IMR-90 (cell line): Measurements from ENCODE around the gene CD6. TPM values are rescaled to one million over a fixed set of nuclear protein-coding genes. Genes with fewer than 3 reads are reported as not detected.

Source experiments
- ATAC-seq: fragments of 200-7000 bp; cut with Tn5 transposase; 2 replicates; pipeline ENCODE4 v1.9.1; 2020; ENCODE audit warnings: low read depth, mild to moderate bottlenecking, moderate library complexity
- BruUV-seq: library from RNA; stranded (reverse); fragments of 400-500 nt; replicated peaks from 2 replicates; lab custom pipeline; 2021; lab: Mats Ljungman, UMichigan
- CTCF ChIA-PET: fragments of 300-600 bp; formaldehyde crosslinking; extraction: SDS; loops from one replicate; lab custom pipeline; 2021; ENCODE audit warnings: antibody characterized with exemption; lab: Yijun Ruan, JAX
- POLR2A ChIA-PET: fragments of 300-600 bp; sonication (Branson Sonifier 250); formaldehyde crosslinking; loops from one replicate; lab custom pipeline; 2022; ENCODE audit warnings: antibody characterized with exemption; ENCODE audit not compliant: unreplicated experiment; lab: Charles Lee
- DNase-seq: peaks from one replicate; pipeline ENCODE4 v3.0.0; 2013
- H2AFZ ChIP-seq: replicated peaks from 2 replicates; pipeline ENCODE3; 2013; ENCODE audit warnings: low read length, mild to moderate bottlenecking; ENCODE audit not compliant: poor library complexity
- H2AK5ac ChIP-seq: 2 replicates; pipeline ENCODE4 v1.6.1; 2013; ENCODE audit warnings: low read depth, low read length, inconsistent platforms
- H2AK9ac ChIP-seq: replicated peaks from 2 replicates; pipeline ENCODE3; 2013; ENCODE audit warnings: mild to moderate bottlenecking, low read depth, low read length, moderate library complexity; ENCODE audit not compliant: poor library complexity
- H2BK120ac ChIP-seq: 2 replicates; pipeline ENCODE4 v1.6.1; 2013; ENCODE audit warnings: low read depth, low read length, inconsistent platforms
- H2BK15ac ChIP-seq: 3 replicates; pipeline ENCODE4 v1.6.1; 2013; ENCODE audit warnings: low read depth, low read length, inconsistent platforms
- H2BK20ac ChIP-seq: 2 replicates; pipeline ENCODE4 v1.6.1; 2013; ENCODE audit warnings: low read depth, mild to moderate bottlenecking, inconsistent platforms, low read length, moderate library complexity
- H2BK5ac ChIP-seq: 2 replicates; pipeline ENCODE4 v1.6.1; 2013; ENCODE audit warnings: mild to moderate bottlenecking, low read depth, low read length, inconsistent platforms; ENCODE audit not compliant: poor library complexity, severe bottlenecking
- H3K14ac ChIP-seq: replicated peaks from 2 replicates; pipeline ENCODE4 v1.6.1; 2013; ENCODE audit warnings: low read depth, low read length, inconsistent platforms
- H3K18ac ChIP-seq: 2 replicates; pipeline ENCODE4 v1.6.1; 2013; ENCODE audit warnings: low read depth, low read length, control low read depth
- H3K23ac ChIP-seq: 2 replicates; pipeline ENCODE4 v1.6.1; 2013; ENCODE audit warnings: low read depth, low read length, inconsistent platforms
- H3K27ac ChIP-seq: 2 replicates; pipeline ENCODE4 v1.5.1; 2013; ENCODE audit warnings: mild to moderate bottlenecking, control low read depth, low read length; ENCODE audit not compliant: insufficient read depth
- H3K27me3 ChIP-seq: 2 replicates; pipeline ENCODE4 v1.6.1; 2013; ENCODE audit warnings: low read length; ENCODE audit not compliant: control insufficient read depth, insufficient read depth
- H3K36me3 ChIP-seq: 2 replicates; pipeline ENCODE4 v1.6.1; 2013; ENCODE audit warnings: low read length, mixed read lengths; ENCODE audit not compliant: control insufficient read depth, insufficient read depth
- H3K4ac ChIP-seq: 2 replicates; pipeline ENCODE4 v1.6.1; 2013; ENCODE audit warnings: low read depth, low read length, inconsistent platforms
- H3K4me1 ChIP-seq: 2 replicates; pipeline ENCODE4 v1.6.1; 2013; ENCODE audit warnings: low read length, mixed read lengths; ENCODE audit not compliant: control insufficient read depth, insufficient read depth
- H3K4me2 ChIP-seq: 2 replicates; pipeline ENCODE4 v1.6.1; 2013; ENCODE audit warnings: low read depth, mild to moderate bottlenecking, control low read depth, low read length, moderate library complexity
- H3K4me3 ChIP-seq: 2 replicates; pipeline ENCODE4 v1.5.1; 2013; ENCODE audit warnings: low read depth, mild to moderate bottlenecking, control low read depth, low read length, moderate library complexity; ENCODE audit not compliant: insufficient read depth
- H3K56ac ChIP-seq: 2 replicates; pipeline ENCODE4 v1.6.1; 2013; ENCODE audit warnings: low read length, inconsistent platforms; ENCODE audit not compliant: insufficient read depth; ENCODE audit errors: extremely low read depth
- H3K79me1 ChIP-seq, 2 experiments: 2 replicates each; pipeline ENCODE4 v1.6.1; 2013; ENCODE audit warnings: low read length in 2 of 2, inconsistent platforms in 1 of 2, low read depth in 1 of 2
- H3K9ac ChIP-seq: 2 replicates; pipeline ENCODE4 v1.6.1; 2013; ENCODE audit warnings: low read depth, low read length, control low read depth
- H3K9me1 ChIP-seq: 2 replicates; pipeline ENCODE4 v1.6.1; 2013; ENCODE audit warnings: low read length, inconsistent platforms; ENCODE audit not compliant: insufficient read depth
- H3K9me3 ChIP-seq: 2 replicates; pipeline ENCODE4 v1.6.1; 2013; ENCODE audit warnings: low read length; ENCODE audit not compliant: control insufficient read depth, insufficient read depth
- H4K20me1 ChIP-seq: 2 replicates; pipeline ENCODE4 v1.6.1; 2013; ENCODE audit warnings: low read length, inconsistent platforms; ENCODE audit not compliant: insufficient read depth
- H4K5ac ChIP-seq: 2 replicates; pipeline ENCODE4 v1.6.1; 2013; ENCODE audit warnings: mild to moderate bottlenecking, low read depth, low read length, control low read depth
- H4K8ac ChIP-seq, 2 experiments: 2 replicates each; pipeline ENCODE4 v1.6.1; 2013; ENCODE audit warnings: low read depth in 2 of 2, low read length in 2 of 2, control low read depth in 1 of 2, inconsistent platforms in 1 of 2
- H4K91ac ChIP-seq: 2 replicates; pipeline ENCODE4 v1.6.1; 2013; ENCODE audit warnings: low read depth, low read length, inconsistent platforms; ENCODE audit not compliant: insufficient read depth
- BHLHE40 ChIP-seq: fragments of 150-350 bp; IDR thresholded peaks from 2 replicates; pipeline ENCODE4 v1.6.1; 2016; ENCODE audit warnings: mild to moderate bottlenecking, low read depth, low read length
- CEBPB ChIP-seq: IDR thresholded peaks from 2 replicates; pipeline ENCODE4 v1.6.1; 2012; ENCODE audit warnings: low read depth, low read length, improper control_type of control experiment
- CHD1 ChIP-seq: IDR thresholded peaks from 2 replicates; pipeline ENCODE4 v1.6.1; 2012; ENCODE audit warnings: low read depth, low read length, improper control_type of control experiment
- ELK1 ChIP-seq: fragments of 150-350 bp; IDR thresholded peaks from 2 replicates; pipeline ENCODE4 v1.6.1; 2016; ENCODE audit warnings: low read depth, mild to moderate bottlenecking, low read length, moderate library complexity, borderline replicate concordance
- MAFK ChIP-seq: IDR thresholded peaks from 2 replicates; pipeline ENCODE4 v1.6.1; 2012; ENCODE audit warnings: low read depth, low read length, improper control_type of control experiment
- MXI1 ChIP-seq: IDR thresholded peaks from 2 replicates; pipeline ENCODE4 v1.6.1; 2012; ENCODE audit warnings: low read depth, mild to moderate bottlenecking, low read length, moderate library complexity, borderline replicate concordance
- NFE2L2 ChIP-seq: fragments of 150-350 bp; IDR thresholded peaks from 2 replicates; pipeline ENCODE4 v1.6.1; 2016; ENCODE audit warnings: low read depth, mild to moderate bottlenecking, low read length
- POLR2A ChIP-seq: IDR thresholded peaks from 2 replicates; pipeline ENCODE4 v1.6.1; 2012; ENCODE audit warnings: mild to moderate bottlenecking, low read depth, low read length
- SMC3 ChIP-seq: fragments of 150-350 bp; IDR thresholded peaks from 2 replicates; pipeline ENCODE4 v1.6.1; 2016; ENCODE audit warnings: low read depth, mild to moderate bottlenecking, antibody characterized with exemption, low read length, moderate library complexity
- WGBS, 2 experiments: methylation state at CpG; one replicate each; pipeline versions ENCODE4 v1.1.5 to v1.1.7; 2013; ENCODE audit warnings: missing lambda C conversion rate in 2 of 2; ENCODE audit not compliant: insufficient read length in 1 of 2; ENCODE audit errors: extremely low coverage in 2 of 2; 5-methylcytosine and 5-hydroxymethylcytosine counted together
- dilution Hi-C: fragments of 300-500 bp; cut with HindIII; formaldehyde crosslinking; loops from one replicate; pipeline ENCODE4 v1.14.3; 2018; ENCODE audit warnings: low sequenced_read_pairs; ENCODE audit not compliant: unreplicated experiment
- in situ Hi-C: fragments of 300-500 bp; cut with MboI; formaldehyde crosslinking; loops from 3 replicates; pipeline ENCODE4 v1.14.3; 2019; ENCODE audit warnings: low sequenced_read_pairs, inconsistent platforms, mixed read lengths
- intact Hi-C: fragments of 100-400 bp; cut with micrococcal nuclease; formaldehyde crosslinking; loops from 2 replicates; pipeline ENCODE4 v1.10.0; 2022
- polyA plus RNA-seq, 3 experiments: library from polyadenylated mRNA; depleted of rRNA; stranded (reverse); fragments of >200 nt; gene quantifications; 2 replicates each; pipeline ENCODE4 v1.2.3, GENCODE V29; 2012; ENCODE audit warnings: low replicate concordance in 1 of 3
- total RNA-seq: library from RNA; depleted of rRNA; stranded (reverse); fragments of >200 nt; gene quantifications from 2 replicates; pipeline ENCODE4 v1.2.3, GENCODE V29; 2012

Gene CD6
- total and polyA plus RNA-seq, 2 of the 4 experiments (the other 2 are of a cell fraction), result not detected

- Histone ChIP-seq H3K56ac (no peak overlapping the region), H2BK20ac (no peak overlapping the region), H3K36me3 (no peaks in the 10 kb centered on the region), H3K4me2 (no peak overlapping the region), H2AK9ac (no peak overlapping the region), H3K9me3 (no peaks in the 10 kb centered on the region), H3K4me3 (no peak overlapping the region), H3K4ac (no peak overlapping the region), H2BK120ac (no peak overlapping the region), H3K79me1 (no peaks in the 10 kb centered on the region), H3K27ac (no peak overlapping the region), H3K23ac (no peak overlapping the region), H3K9me1 (no peaks in the 10 kb centered on the region), H4K5ac (no peak overlapping the region), H4K8ac (no peak overlapping the region), H3K9ac (no peak overlapping the region), H3K27me3 (peaks cover 31% of the 10 kb centered on the region), H2AK5ac (no peak overlapping the region), H4K20me1 (no peaks in the 10 kb centered on the region), H2BK15ac (no peak overlapping the region), H2BK5ac (no peak overlapping the region), H4K91ac (no peak overlapping the region), H3K14ac (no peak overlapping the region), H3K4me1 (no peaks in the 10 kb centered on the region), H3K18ac (no peak overlapping the region), H2AFZ (no peak overlapping the region)
- no TSS peak for BruUV-seq
- in situ Hi-C loops (no loop called here), intact Hi-C loops (no loop called here), dilution Hi-C loops (no loop called here)
- ChIA-PET POLR2A (no interaction called here), CTCF (no interaction called here)
- WGBS, 2 experiments, result 60% methylated on average over 1 of the region's 8 CpGs; no CpG with 5 or more reads in 1 of the 2 experiments
- TF ChIP-seq MAFK (no peak), POLR2A (no peak), MXI1 (no peak), CEBPB (no peak), NFE2L2 (no peak), SMC3 (no peak), CHD1 (no peak), ELK1 (no peak), BHLHE40 (no peak)
- DNase-seq (no peak), ATAC-seq (no peak)
Observed at GRCh38 chr11:61055776-61056175, 84.3 kb downstream of the CD6 start.
